HPDE6-E6E7 (cell line): ENCODE data around the gene PPP5C.
"Not testable (repeated sequence)": the region's sequence is repeated elsewhere in the genome, so short reads cannot be mapped to it uniquely, and the experiment has no call there.

Experiments used
- DNase-seq: peaks from one replicate; pipeline ENCODE4 v3.0.0; 2011; ENCODE audit warnings: missing footprints; ENCODE audit errors: extremely low spot score

PPP5C gene

GRCh38 chr19:46429999-46430398, 83.1 kb downstream of the PPP5C start:
- no peak for DNase-seq

DNA sequence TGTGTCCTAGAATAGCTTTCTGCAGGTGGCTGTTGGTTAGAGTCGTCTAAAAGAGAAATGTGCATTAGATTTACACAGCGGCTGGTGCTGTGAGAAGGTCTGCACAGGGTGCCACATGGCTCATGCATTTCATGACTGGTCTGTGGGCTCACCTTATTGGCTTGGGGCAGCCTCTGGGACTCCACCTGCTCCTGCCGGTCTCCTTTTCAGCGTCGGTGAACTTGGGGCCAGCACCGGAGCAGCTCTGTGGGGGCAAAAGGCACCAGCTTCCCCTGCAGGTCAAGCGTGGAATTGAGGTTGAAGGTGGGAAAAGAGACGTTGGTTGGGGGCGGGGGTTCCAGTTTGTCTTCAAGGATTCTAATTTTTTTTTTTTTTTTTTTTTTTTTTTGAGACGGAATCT, 84.9 kb downstream of the PPP5C start:
- DNase-seq: no peak

GRCh38 chr19:46433470-46433869, 86.6 kb downstream of the PPP5C start:
- not testable (repeated sequence) for DNase-seq

DNA sequence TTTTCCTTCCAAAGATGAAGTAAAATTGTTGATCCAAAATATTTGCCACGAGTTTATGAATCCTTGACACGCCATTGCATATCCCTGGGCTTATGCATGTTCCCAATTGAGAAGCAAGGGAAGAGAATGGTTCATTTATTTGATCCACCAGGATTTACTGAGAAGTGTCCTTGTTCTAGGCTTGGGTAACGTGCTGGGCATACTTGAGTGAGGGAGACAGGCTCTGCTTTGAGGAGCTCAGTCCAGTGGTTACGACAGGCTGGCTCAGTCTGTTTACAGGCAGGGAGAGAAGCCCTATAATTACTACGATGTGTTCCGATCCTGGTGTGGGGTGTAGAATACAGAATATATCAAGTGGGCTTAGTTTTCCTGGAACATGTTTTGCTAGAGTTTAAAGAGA, 88.1 kb downstream of the PPP5C start:
- DNase-seq: no peak

GRCh38 chr19:46435689-46436088, 88.8 kb downstream of the PPP5C start:
- not testable (repeated sequence) for DNase-seq
